ENCODE results near the gene PLA2G6. TPM values are rescaled to one million over a fixed set of nuclear protein-coding genes. Genes with fewer than 3 reads are reported as not detected.

The PLA2G6 gene
- total and polyA plus RNA-seq, 8 donors = 6.0 to 68.3 (median 25.8) TPM

- no peaks in the 10 kb centered on the region for H3K27me3 ChIP-seq
- peaks cover 43 to 79% (median 57%) of the 10 kb centered on the region in 4 donors for H3K4me1 ChIP-seq
- TF ChIP-seq POLR2A (IDR thresholded peaks at IDR 0.05) = no peak
- TF ChIP-seq EP300 (IDR thresholded peaks at IDR 0.05) = no peak
- H3K9me3 ChIP-seq = no peaks in the 10 kb centered on the region
- DNase-seq = no peak
- 63 to 81% (median 70%) methylated on average over 8 to 12 of the region's 12 CpGs for WGBS, 5 donors
- intact Hi-C loops (cut with DNase I; ENCODE audit: low total_unique reads) = no loop called here
- no peak overlapping the region for H3K4me3 ChIP-seq
- H3K36me3 ChIP-seq = peaks cover 29 to 82% (median 70%) of the 10 kb centered on the region in 4 donors
- peak overlapping the region; percentile 36 to 97 (median 94) for H3K27ac ChIP-seq
Observed at GRCh38 chr22:38223289-38223960, 41.8 kb upstream of the PLA2G6 start.

- Histone ChIP-seq H3K4me1 (peaks cover 43 to 79% (median 57%) of the 10 kb centered on the region in 4 donors), H3K36me3 (peaks cover 29 to 75% (median 67%) of the 10 kb centered on the region in 4 donors), H3K9me3 (no peaks in the 10 kb centered on the region), H3K4me3 (no peak overlapping the region), H3K27ac (peak overlapping the region; percentile 36 to 97 (median 94)), H3K27me3 (no peaks in the 10 kb centered on the region)
- DNase-seq = peak; percentile 30 to 66
- TF ChIP-seq EP300 (IDR thresholded peaks at IDR 0.05) = no peak
- TF ChIP-seq POLR2AphosphoS5 (IDR thresholded peaks at IDR 0.05) = peak in 2 of 3 donors; percentile 53 to 71
- 6 to 51% (median 37%) methylated on average over 6 to 8 of the region's 8 CpGs for WGBS, 5 donors
- intact Hi-C loops (cut with DNase I; ENCODE audit: low total_unique reads) = no loop called here
Observed at GRCh38 chr22:38222797-38223119, 41.1 kb upstream of the PLA2G6 start.

GRCh38 chr22:38221908-38222796 lies 40.5 kb upstream of the PLA2G6 start:
- no peak for DNase-seq
- intact Hi-C loops (cut with DNase I; ENCODE audit: low total_unique reads) = no loop called here
- WGBS, 5 donors = 62 to 80% (median 73%) methylated on average over 20 to 25 of the region's 25 CpGs
- Histone ChIP-seq H3K4me1 (peaks cover 40 to 78% (median 52%) of the 10 kb centered on the region in 4 donors), H3K36me3 (peaks cover 28 to 69% (median 63%) of the 10 kb centered on the region in 4 donors), H3K4me3 (no peak overlapping the region), H3K9me3 (no peaks in the 10 kb centered on the region), H3K27ac (peak overlapping the region; percentile 36 to 97 (median 94)), H3K27me3 (no peaks in the 10 kb centered on the region)
- no peak for TF ChIP-seq EP300 (IDR thresholded peaks at IDR 0.05)
- no peak for TF ChIP-seq POLR2AphosphoS5 (IDR thresholded peaks at IDR 0.05)
- no peak for TF ChIP-seq POLR2A (IDR thresholded peaks at IDR 0.05)
- no peak for TF ChIP-seq CTCF (IDR thresholded peaks at IDR 0.05)

- intact Hi-C loops (cut with DNase I; ENCODE audit: low total_unique reads) = no loop called here
- Histone ChIP-seq H3K4me1 (peaks cover 40 to 72% (median 52%) of the 10 kb centered on the region in 4 donors), H3K27ac (peak overlapping the region in 4 of 5 donors; percentile 89 to 97 (median 94)), H3K27me3 (no peaks in the 10 kb centered on the region), H3K9me3 (no peaks in the 10 kb centered on the region), H3K4me3 (no peak overlapping the region), H3K36me3 (peaks cover 22 to 63% (median 61%) of the 10 kb centered on the region in 4 donors)
- 87 to 93% (median 90%) methylated on average over 18 to 22 of the region's 22 CpGs for WGBS, 5 donors
- peak in 1 of 2 donors; percentile 21 for DNase-seq
- no peak for TF ChIP-seq POLR2AphosphoS5 (IDR thresholded peaks at IDR 0.05)
- no peak for TF ChIP-seq EP300 (IDR thresholded peaks at IDR 0.05)
- no peak for TF ChIP-seq POLR2A (IDR thresholded peaks at IDR 0.05)
- no peak for TF ChIP-seq CTCF (IDR thresholded peaks at IDR 0.05)
Observed at GRCh38 chr22:38221407-38221806, 39.8 kb upstream of the PLA2G6 start.

- no peak overlapping the region for H3K4me3 ChIP-seq
- intact Hi-C loops (cut with DNase I; ENCODE audit: low total_unique reads) = no loop called here
- peak overlapping the region; percentile 62 to 97 (median 94) for H3K27ac ChIP-seq
- peaks cover 40 to 74% (median 52%) of the 10 kb centered on the region in 4 donors for H3K4me1 ChIP-seq
- H3K27me3 ChIP-seq = no peaks in the 10 kb centered on the region
- WGBS, 5 donors = 68 to 82% (median 75%) methylated on average over 16 to 22 of the region's 22 CpGs
- peak in 1 of 2 donors; percentile 25 for DNase-seq
- H3K9me3 ChIP-seq = no peaks in the 10 kb centered on the region
- TF ChIP-seq POLR2AphosphoS5 (IDR thresholded peaks at IDR 0.05) = no peak
- no peak for TF ChIP-seq CTCF (IDR thresholded peaks at IDR 0.05)
- no peak for TF ChIP-seq POLR2A (IDR thresholded peaks at IDR 0.05)
- TF ChIP-seq EP300 (IDR thresholded peaks at IDR 0.05) = no peak
- H3K36me3 ChIP-seq = peaks cover 20 to 63% (median 62%) of the 10 kb centered on the region in 4 donors
Observed at GRCh38 chr22:38220653-38221386, 39.2 kb upstream of the PLA2G6 start.

Measured in stomach (tissue), 9 donors.